ENCODE measurements around the gene PDE7B. TPM values are rescaled to one million over a fixed set of nuclear protein-coding genes. Genes with fewer than 3 reads are reported as not detected.

PDE7B gene
- polyA plus RNA-seq, 1 donor (not counting 4 experiments of a cell fraction or from before 2014, with no cell fraction given), result 0.01 TPM

DNA sequence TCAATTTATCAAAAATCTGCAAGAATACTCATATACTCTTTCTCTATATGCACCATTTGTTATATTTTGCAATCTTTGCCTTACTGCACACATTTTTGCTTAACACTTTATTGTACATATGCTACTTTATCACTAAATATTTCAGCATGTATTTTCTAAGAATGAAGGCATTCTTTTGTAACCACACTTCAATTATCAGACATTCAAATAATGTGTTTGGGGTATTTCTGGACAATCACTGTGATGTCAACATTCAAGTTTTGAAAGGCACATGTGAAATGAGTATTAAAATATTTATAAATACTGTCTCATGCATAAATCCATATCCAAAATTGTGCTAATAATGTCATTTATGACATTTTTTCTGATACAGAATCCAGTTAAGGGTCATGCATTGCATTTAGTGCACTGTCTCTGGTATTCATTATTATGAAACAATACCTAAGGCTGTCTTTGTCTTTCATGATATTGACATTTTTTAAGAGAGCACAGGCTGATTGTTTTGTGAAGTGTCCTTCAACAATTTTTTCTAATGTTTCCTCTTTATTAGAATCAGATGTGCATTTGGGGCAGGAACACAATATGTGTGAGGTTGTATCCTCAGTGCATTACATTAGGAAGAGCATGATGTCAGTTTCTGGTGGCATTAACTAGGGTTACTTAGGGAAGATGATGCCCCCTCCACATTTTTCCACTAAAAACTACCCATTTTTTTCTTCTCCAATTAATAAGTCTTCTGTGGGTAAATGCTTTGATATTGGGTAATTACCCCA lies 292.9 kb downstream of the PDE7B start:
- no peaks in the 10 kb centered on the region for H4K20me1 ChIP-seq (ENCODE audit: control insufficient read depth, extremely low read depth, insufficient read depth, low read length)
- H3K9me3 ChIP-seq (ENCODE audit: control insufficient read depth, low read depth, low read length), result no peaks in the 10 kb centered on the region
- H3K9ac ChIP-seq (ENCODE audit: control insufficient read depth, extremely low read depth, insufficient read depth, low read length), result no peak overlapping the region
- dilution Hi-C loops (cut with MboI; ENCODE audit: extremely low pct_ligation_motif_present, low sequenced_read_pairs), result no loop called here
- H3K27me3 ChIP-seq (ENCODE audit: control insufficient read depth, extremely low read depth, insufficient read depth, low read length), result no peaks in the 10 kb centered on the region
- H3K9me1 ChIP-seq (ENCODE audit: control insufficient read depth, extremely low read depth, insufficient read depth, low read length), result no peaks in the 10 kb centered on the region
- no peak for FAIRE-seq
- TF ChIP-seq EZH2 (IDR thresholded peaks at IDR 0.05; ENCODE audit: low read length), result no peak
- TF ChIP-seq, protein P1, sequence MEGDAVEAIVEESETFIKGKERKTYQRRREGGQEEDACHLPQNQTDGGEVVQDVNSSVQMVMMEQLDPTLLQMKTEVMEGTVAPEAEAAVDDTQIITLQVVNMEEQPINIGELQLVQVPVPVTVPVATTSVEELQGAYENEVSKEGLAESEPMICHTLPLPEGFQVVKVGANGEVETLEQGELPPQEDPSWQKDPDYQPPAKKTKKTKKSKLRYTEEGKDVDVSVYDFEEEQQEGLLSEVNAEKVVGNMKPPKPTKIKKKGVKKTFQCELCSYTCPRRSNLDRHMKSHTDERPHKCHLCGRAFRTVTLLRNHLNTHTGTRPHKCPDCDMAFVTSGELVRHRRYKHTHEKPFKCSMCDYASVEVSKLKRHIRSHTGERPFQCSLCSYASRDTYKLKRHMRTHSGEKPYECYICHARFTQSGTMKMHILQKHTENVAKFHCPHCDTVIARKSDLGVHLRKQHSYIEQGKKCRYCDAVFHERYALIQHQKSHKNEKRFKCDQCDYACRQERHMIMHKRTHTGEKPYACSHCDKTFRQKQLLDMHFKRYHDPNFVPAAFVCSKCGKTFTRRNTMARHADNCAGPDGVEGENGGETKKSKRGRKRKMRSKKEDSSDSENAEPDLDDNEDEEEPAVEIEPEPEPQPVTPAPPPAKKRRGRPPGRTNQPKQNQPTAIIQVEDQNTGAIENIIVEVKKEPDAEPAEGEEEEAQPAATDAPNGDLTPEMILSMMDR (optimal IDR thresholded peaks at IDR 0.05 in 1 of 3, IDR thresholded peaks at IDR 0.05 in 1 of 3, conservative IDR thresholded peaks at IDR 0.05 in 1 of 3; ENCODE audit: extremely low read depth in 1 of 3, insufficient read depth in 2 of 3, low read length in 3 of 3), result no peak
- no peak overlapping the region for H3K4me2 ChIP-seq (ENCODE audit: control insufficient read depth, extremely low read depth, insufficient read depth, low read depth, low read length)
- H3K27ac ChIP-seq (ENCODE audit: control insufficient read depth, insufficient read depth, low read length), result no peak overlapping the region
- H3K4me3 ChIP-seq (ENCODE audit: control insufficient read depth in 2 of 3, extremely low read depth in 1 of 3, insufficient read depth in 2 of 3, low read depth in 1 of 3, low read length in 3 of 3), result no peak overlapping the region
- H3K36me3 ChIP-seq (ENCODE audit: control insufficient read depth in 2 of 2, extremely low read depth in 1 of 2, insufficient read depth in 2 of 2, low read length in 2 of 2), result no peaks in the 10 kb centered on the region
- no peak for DNase-seq (ENCODE audit: low read depth, low spot score)
- no peaks in the 10 kb centered on the region for H3K79me2 ChIP-seq (ENCODE audit: control insufficient read depth, insufficient read depth, low read length)
- no peak overlapping the region for H2AFZ ChIP-seq (ENCODE audit: control insufficient read depth, low read length)
- no peaks in the 10 kb centered on the region for H3K4me1 ChIP-seq (ENCODE audit: control insufficient read depth, extremely low read depth, insufficient read depth, low read length)

GRCh38 chr6:136146130-136146529 lies 294.6 kb downstream of the PDE7B start:
- Histone ChIP-seq H3K36me3 (ENCODE audit: control insufficient read depth in 2 of 2, extremely low read depth in 1 of 2, insufficient read depth in 2 of 2, low read length in 2 of 2) (no peaks in the 10 kb centered on the region), H2AFZ (ENCODE audit: control insufficient read depth, low read length) (no peak overlapping the region), H3K4me1 (ENCODE audit: control insufficient read depth, extremely low read depth, insufficient read depth, low read length) (no peaks in the 10 kb centered on the region), H3K9me3 (ENCODE audit: control insufficient read depth, low read depth, low read length) (no peaks in the 10 kb centered on the region), H3K9ac (ENCODE audit: control insufficient read depth, extremely low read depth, insufficient read depth, low read length) (no peak overlapping the region), H3K79me2 (ENCODE audit: control insufficient read depth, insufficient read depth, low read length) (no peaks in the 10 kb centered on the region), H3K9me1 (ENCODE audit: control insufficient read depth, extremely low read depth, insufficient read depth, low read length) (no peaks in the 10 kb centered on the region), H3K4me2 (ENCODE audit: control insufficient read depth, extremely low read depth, insufficient read depth, low read depth, low read length) (no peak overlapping the region), H3K27me3 (ENCODE audit: control insufficient read depth, extremely low read depth, insufficient read depth, low read length) (no peaks in the 10 kb centered on the region), H3K4me3 (ENCODE audit: control insufficient read depth in 2 of 3, extremely low read depth in 1 of 3, insufficient read depth in 2 of 3, low read depth in 1 of 3, low read length in 3 of 3) (no peak overlapping the region), H3K27ac (ENCODE audit: control insufficient read depth, insufficient read depth, low read length) (no peak overlapping the region), H4K20me1 (ENCODE audit: control insufficient read depth, extremely low read depth, insufficient read depth, low read length) (no peaks in the 10 kb centered on the region)
- no peak for TF ChIP-seq EZH2 (IDR thresholded peaks at IDR 0.05; ENCODE audit: low read length)
- TF ChIP-seq, protein P1 (optimal IDR thresholded peaks at IDR 0.05 in 1 of 3, IDR thresholded peaks at IDR 0.05 in 1 of 3, conservative IDR thresholded peaks at IDR 0.05 in 1 of 3; ENCODE audit: extremely low read depth in 1 of 3, insufficient read depth in 2 of 3, low read length in 3 of 3), result no peak
- dilution Hi-C loops (cut with MboI; ENCODE audit: extremely low pct_ligation_motif_present, low sequenced_read_pairs), result no loop called here
- FAIRE-seq (no peak), DNase-seq (ENCODE audit: low read depth, low spot score) (no peak)
